GM18507 (cell line): ENCODE results near the gene XRCC4.

Experiments
- DNase-seq: peaks from one replicate; pipeline ENCODE4 v3.0.0; 2011; ENCODE audit warnings: low read depth; ENCODE audit not compliant: insufficient read length; ENCODE audit errors: extremely low spot score
- FAIRE-seq: peaks from 2 replicates; lab custom pipeline; 2011; peaks lifted over from hg19 to GRCh38; lab: Jason Lieb, UNC

The XRCC4 gene

DNA sequence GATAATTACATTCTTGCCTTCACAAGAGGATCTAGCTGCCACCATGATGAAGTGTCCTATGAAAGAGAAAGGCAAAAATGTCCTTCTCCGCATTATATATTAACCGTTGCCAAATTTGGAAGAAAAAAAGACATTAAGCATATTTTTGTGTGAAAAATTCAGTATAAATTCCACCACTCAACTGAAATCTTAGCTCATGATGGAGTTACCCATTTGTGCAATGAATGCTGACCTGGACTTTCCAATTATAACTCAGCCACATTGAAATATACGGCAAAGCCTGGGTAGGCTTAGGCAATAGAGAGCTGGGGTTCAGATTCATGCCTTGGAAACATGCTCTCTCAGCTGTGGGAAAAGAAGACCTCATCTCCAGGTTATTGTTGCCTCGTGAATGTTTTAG, 322.9 kb downstream of the XRCC4 start:
- FAIRE-seq (no peak), DNase-seq (no peak)

DNA sequence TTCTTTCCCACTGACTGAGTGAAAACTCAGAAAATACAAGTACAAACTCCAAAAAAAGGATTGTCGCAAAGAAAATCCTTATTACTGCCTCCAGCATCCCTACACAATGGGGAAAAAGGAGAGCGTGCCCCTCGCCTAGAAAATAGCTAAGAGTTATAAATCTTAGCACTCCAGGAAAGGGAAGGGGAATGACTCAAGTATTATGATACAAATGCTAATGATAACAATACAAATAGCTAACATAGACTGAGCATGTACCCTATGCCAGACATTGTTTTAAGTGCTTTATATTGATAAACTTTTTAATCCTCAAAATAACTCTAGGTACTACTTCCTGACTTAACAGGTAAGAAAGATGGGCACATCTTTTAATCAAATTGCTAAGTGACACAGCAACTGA, 323.4 kb downstream of the XRCC4 start:
- FAIRE-seq (no peak), DNase-seq (no peak)

DNA sequence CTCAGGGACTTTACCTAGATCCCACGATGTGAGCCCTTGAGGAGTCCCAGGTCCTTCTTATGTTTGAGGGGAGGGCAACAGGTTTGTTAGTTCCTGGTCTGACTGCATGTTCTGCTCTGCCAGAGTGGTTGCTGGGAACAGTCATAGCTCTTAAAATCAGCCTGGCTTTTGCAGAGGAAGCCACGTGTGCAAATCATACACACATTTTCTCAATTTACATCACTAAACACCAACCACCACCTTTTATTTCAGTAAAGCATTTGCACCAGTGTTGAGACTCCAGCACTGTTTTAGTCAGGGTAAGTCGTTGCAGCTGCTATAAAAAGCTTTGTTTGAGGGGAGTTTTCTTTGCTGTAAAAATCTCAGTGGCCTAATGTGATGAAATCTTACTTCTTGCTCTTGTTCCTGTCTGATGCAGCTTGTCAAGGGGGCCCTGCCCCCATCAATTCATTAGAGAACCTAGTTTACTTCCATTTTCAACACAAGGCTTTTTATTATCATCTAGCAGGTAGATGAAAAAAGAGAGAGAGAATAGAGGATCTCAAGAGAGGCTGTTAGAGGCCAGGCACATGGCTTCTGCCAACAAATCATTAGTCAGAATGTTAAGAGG, 323.9 kb downstream of the XRCC4 start:
- no peak for DNase-seq
- FAIRE-seq, result peak; percentile 41

DNA sequence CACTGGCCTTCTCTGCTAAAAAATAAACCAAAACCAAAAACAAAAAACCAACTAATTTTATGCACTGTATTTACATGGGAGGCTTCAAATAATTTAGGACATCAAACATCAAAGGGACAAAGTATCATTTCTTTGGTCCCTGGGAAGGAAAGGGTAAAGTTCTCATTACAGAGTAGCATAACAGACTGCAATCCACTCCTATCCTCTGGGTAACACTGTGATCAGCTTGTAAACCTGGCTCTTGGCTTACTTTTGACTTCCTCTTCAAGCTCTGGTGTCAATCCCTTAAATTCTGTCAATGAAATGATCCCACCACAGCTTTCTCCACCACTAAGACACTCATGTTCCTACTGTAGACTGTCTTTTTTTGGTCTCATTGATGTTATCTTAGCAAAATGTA, 324.4 kb downstream of the XRCC4 start:
- peak; percentile 5 for FAIRE-seq
- no peak for DNase-seq
